GM12878 (cell line): ENCODE measurements around the gene UPK1B. TPM values are rescaled to one million over a fixed set of nuclear protein-coding genes. Genes with fewer than 3 reads are reported as not detected.

ENCODE experiments used
- ATAC-seq: fragments of 200-7000 bp; cut with Tn5 transposase; 3 replicates; pipeline ENCODE4 v1.9.1; 2020; ENCODE audit warnings: mild to moderate bottlenecking, moderate library complexity
- BruUV-seq: library from RNA; stranded (reverse); fragments of 400-500 nt; replicated peaks from 2 replicates; lab custom pipeline; 2021; lab: Mats Ljungman, UMichigan
- CTCF ChIA-PET: fragments of 300-600 bp; sonication (Branson Sonifier 250); formaldehyde crosslinking; extraction: SDS; loops from one replicate; lab custom pipeline; 2021; ENCODE audit warnings: inconsistent platforms; lab: Yijun Ruan, JAX
- POLR2A ChIA-PET: fragments of 350-600 bp; formaldehyde crosslinking; extraction: SDS; loops from one replicate; lab custom pipeline; 2021; ENCODE audit warnings: inconsistent platforms; lab: Charles Lee
- RAD21 ChIA-PET: fragments of 300-600 bp; sonication (Branson Sonifier 250); formaldehyde crosslinking; loops from one replicate; lab custom pipeline; 2023; ENCODE audit warnings: antibody characterized with exemption; ENCODE audit not compliant: unreplicated experiment; lab: Charles Lee
- SMC1A ChIA-PET: fragments of 300-600 bp; sonication (Branson Sonifier 250); formaldehyde crosslinking; loops from one replicate; lab custom pipeline; 2023; ENCODE audit not compliant: unreplicated experiment, uncharacterized antibody; lab: Charles Lee
- DNase-seq: peaks from one replicate; pipeline ENCODE4 v3.0.0-alpha.2; 2011; ENCODE audit warnings: low read depth, low spot score
- FAIRE-seq: peaks from 3 replicates; lab custom pipeline; 2011; peaks lifted over from hg19 to GRCh38; lab: Jason Lieb, UNC
- H2AFZ ChIP-seq: 2 replicates; pipeline ENCODE4 v1.6.0; 2011; ENCODE audit warnings: low read depth, low read length, control low read depth; ENCODE audit not compliant: control insufficient read depth
- H3K27ac ChIP-seq: 2 replicates; pipeline ENCODE4 v1.5.1; 2011; ENCODE audit warnings: control low read depth; ENCODE audit not compliant: control insufficient read depth, insufficient read depth
- H3K27me3 ChIP-seq, 2 experiments: replicated peaks in 1 of 2; 2 replicates each; pipeline versions ENCODE4 v1.6.0 to v1.6.1; 2011; ENCODE audit warnings: low read length in 1 of 2; ENCODE audit not compliant: control insufficient read depth in 2 of 2, insufficient read depth in 2 of 2
- H3K36me3 ChIP-seq, 2 experiments: 2 replicates each; pipeline ENCODE4 v1.5.1; 2011; ENCODE audit warnings: low read length in 1 of 2; ENCODE audit not compliant: control insufficient read depth in 2 of 2, insufficient read depth in 2 of 2
- H3K4me1 ChIP-seq: 2 replicates; pipeline ENCODE4 v1.6.1; 2011; ENCODE audit warnings: mild to moderate bottlenecking, low read length, moderate library complexity, mixed read lengths; ENCODE audit not compliant: control insufficient read depth, insufficient read depth
- H3K4me2 ChIP-seq: 2 replicates; pipeline ENCODE4 v1.6.0; 2011; ENCODE audit warnings: control low read depth; ENCODE audit not compliant: control insufficient read depth, insufficient read depth
- H3K4me3 ChIP-seq: fragments of 200-600 bp; sonication (generic); 2 replicates; pipeline ENCODE4 v1.5.1; 2016
- H3K79me2 ChIP-seq: 2 replicates; pipeline ENCODE4 v1.6.0; 2011; ENCODE audit warnings: low read length; ENCODE audit not compliant: control insufficient read depth, insufficient read depth
- H3K9ac ChIP-seq: 2 replicates; pipeline ENCODE4 v1.8.0; 2011; ENCODE audit warnings: low read length, control low read depth, mixed read lengths; ENCODE audit not compliant: control insufficient read depth, insufficient read depth
- H3K9me3 ChIP-seq: replicated peaks from 3 replicates; pipeline ENCODE4 v1.5.1; 2011; ENCODE audit warnings: mild to moderate bottlenecking, low read length; ENCODE audit not compliant: control insufficient read depth, insufficient read depth
- H4K20me1 ChIP-seq: 2 replicates; pipeline ENCODE4 v1.6.0; 2011; ENCODE audit not compliant: control insufficient read depth, insufficient read depth
- ATF3 ChIP-seq: IDR thresholded peaks from 2 replicates; pipeline ENCODE4 v1.6.1; 2011; ENCODE audit warnings: low read depth, mild to moderate bottlenecking, low read length, moderate library complexity, borderline replicate concordance; ENCODE audit errors: extremely low read depth
- BMI1 ChIP-seq: fragments of 450-650 bp; IDR thresholded peaks from 2 replicates; pipeline ENCODE4 v1.6.1; 2016; ENCODE audit warnings: mild to moderate bottlenecking, moderate library complexity, borderline replicate concordance
- BRCA1 ChIP-seq: IDR thresholded peaks from 2 replicates; pipeline ENCODE4 v1.6.1; 2011; ENCODE audit warnings: low read depth, low read length, improper control_type of control experiment
- CBFB ChIP-seq: IDR thresholded peaks from 2 replicates; pipeline ENCODE4 v1.6.1; 2016; ENCODE audit warnings: antibody characterized with exemption, low read depth
- EED ChIP-seq: sonication (generic); IDR thresholded peaks from 2 replicates; pipeline ENCODE4 v1.6.1; 2016; ENCODE audit warnings: antibody characterized with exemption, low read depth
- EGR1 ChIP-seq, 2 experiments: IDR thresholded peaks; 1 replicate in 1 of 2; 2 replicates in 1 of 2; pipeline ENCODE4 v1.6.1; 2011 to 2012; ENCODE audit warnings: low read depth in 2 of 2, low read length in 2 of 2, borderline replicate concordance in 1 of 2, mild to moderate bottlenecking in 1 of 2, moderate library complexity in 1 of 2
- ELK1 ChIP-seq: IDR thresholded peaks from 2 replicates; pipeline ENCODE4 v1.6.1; 2012; ENCODE audit warnings: low read depth, low read length, improper control_type of control experiment
- IKZF1 ChIP-seq: fragments of 450-650 bp; conservative IDR thresholded peaks from 2 replicates; pipeline ENCODE4 v1.6.1; 2017; ENCODE audit warnings: antibody characterized with exemption, mild to moderate bottlenecking
- MAX ChIP-seq: IDR thresholded peaks from 2 replicates; pipeline ENCODE4 v1.6.1; 2012; ENCODE audit warnings: low read depth, low read length, improper control_type of control experiment
- MEF2A ChIP-seq: IDR thresholded peaks from 2 replicates; pipeline ENCODE4 v1.6.1; 2011; ENCODE audit warnings: low read depth, mild to moderate bottlenecking, low read length, moderate library complexity; ENCODE audit not compliant: insufficient read depth
- MTA2 ChIP-seq: fragments of 450-650 bp; IDR thresholded peaks from 2 replicates; pipeline ENCODE4 v1.6.1; 2016; ENCODE audit warnings: low read depth, mild to moderate bottlenecking, moderate library complexity
- NBN ChIP-seq: fragments of 450-650 bp; IDR thresholded peaks from 2 replicates; pipeline ENCODE4 v1.6.1; 2016
- PAX8 ChIP-seq: fragments of 450-650 bp; IDR thresholded peaks from 2 replicates; pipeline ENCODE4 v1.6.1; 2017; ENCODE audit warnings: mild to moderate bottlenecking, moderate library complexity
- RCOR1 ChIP-seq: conservative IDR thresholded peaks from 2 replicates; pipeline ENCODE4 v1.6.1; 2012; ENCODE audit warnings: low read depth, low read length, improper control_type of control experiment
- RFX5 ChIP-seq: IDR thresholded peaks from 2 replicates; pipeline ENCODE4 v1.6.1; 2011; ENCODE audit warnings: low read depth, low read length, improper control_type of control experiment
- SRF ChIP-seq, 2 experiments: IDR thresholded peaks; 2 replicates each; pipeline ENCODE4 v1.6.1; 2011; ENCODE audit warnings: low read depth in 2 of 2, low read length in 2 of 2, mild to moderate bottlenecking in 1 of 2, moderate library complexity in 1 of 2
- SUZ12 ChIP-seq: fragments of 200-600 bp; sonication (generic); IDR thresholded peaks from one replicate; pipeline ENCODE4 v1.6.1; 2018; ENCODE audit warnings: antibody characterized with exemption, mild to moderate bottlenecking; ENCODE audit not compliant: unreplicated experiment
- in situ Hi-C: fragments of 300-500 bp; cut with MboI; formaldehyde crosslinking; loops from 9 replicates; pipeline ENCODE4 v1.14.3; 2018; ENCODE audit warnings: mixed read lengths
- intact Hi-C: fragments of 100-400 bp; cut with micrococcal nuclease; formaldehyde crosslinking; loops from one replicate; pipeline ENCODE4 v1.14.2; 2022; ENCODE audit not compliant: unreplicated experiment
- polyA plus RNA-seq, 11 experiments: library from polyadenylated mRNA; depleted of rRNA in 4 of 11; unstranded in 6 of 11; stranded (reverse) in 5 of 11; fragments of >200 nt; fragmentation: Nextera tagmentation in 4 of 11; fragmentation: Illumina TruSeq in 1 of 11; extraction: Ambion mirVana in 4 of 11; extraction: Trizol in 1 of 11; gene quantifications; 1 replicate in 1 of 11; 2 replicates in 10 of 11; pipeline versions ENCODE4 v1.2.1 to v1.2.3, GENCODE V29; 2011 to 2016; ENCODE audit warnings: inconsistent platforms in 2 of 11, missing spikeins in 2 of 11, low read depth in 1 of 11
- total RNA-seq, 4 experiments: library from RNA; depleted of rRNA in 3 of 4; stranded (reverse); fragments of >200 nt in 3 of 4; fragmentation: Illumina TruSeq in 1 of 4; extraction: Trizol in 1 of 4; gene quantifications; 2 replicates each; pipeline versions ENCODE4 v1.2.1 to v1.2.3, GENCODE V29; 2013 to 2021
- TF ChIP-seq, protein P1 (sequence below): fragments of 450-650 bp; IDR thresholded peaks from 2 replicates; pipeline ENCODE4 v1.6.1; 2016; ENCODE audit warnings: mild to moderate bottlenecking, moderate library complexity, borderline replicate concordance

UPK1B gene
- total and polyA plus RNA-seq, 10 of the 15 experiments (the other 5 are each of a cell fraction or from before 2014, with no cell fraction given) = not detected

- TF ChIP-seq BMI1 (no peak), RFX5 (no peak), PAX8 (no peak), EED (no peak), SRF (IDR thresholded peaks at IDR 0.05; ENCODE audit: low read depth in 2 of 2, low read length in 2 of 2) (no peak), CBFB (no peak), IKZF1 (no peak)
- TF ChIP-seq, protein P1, sequence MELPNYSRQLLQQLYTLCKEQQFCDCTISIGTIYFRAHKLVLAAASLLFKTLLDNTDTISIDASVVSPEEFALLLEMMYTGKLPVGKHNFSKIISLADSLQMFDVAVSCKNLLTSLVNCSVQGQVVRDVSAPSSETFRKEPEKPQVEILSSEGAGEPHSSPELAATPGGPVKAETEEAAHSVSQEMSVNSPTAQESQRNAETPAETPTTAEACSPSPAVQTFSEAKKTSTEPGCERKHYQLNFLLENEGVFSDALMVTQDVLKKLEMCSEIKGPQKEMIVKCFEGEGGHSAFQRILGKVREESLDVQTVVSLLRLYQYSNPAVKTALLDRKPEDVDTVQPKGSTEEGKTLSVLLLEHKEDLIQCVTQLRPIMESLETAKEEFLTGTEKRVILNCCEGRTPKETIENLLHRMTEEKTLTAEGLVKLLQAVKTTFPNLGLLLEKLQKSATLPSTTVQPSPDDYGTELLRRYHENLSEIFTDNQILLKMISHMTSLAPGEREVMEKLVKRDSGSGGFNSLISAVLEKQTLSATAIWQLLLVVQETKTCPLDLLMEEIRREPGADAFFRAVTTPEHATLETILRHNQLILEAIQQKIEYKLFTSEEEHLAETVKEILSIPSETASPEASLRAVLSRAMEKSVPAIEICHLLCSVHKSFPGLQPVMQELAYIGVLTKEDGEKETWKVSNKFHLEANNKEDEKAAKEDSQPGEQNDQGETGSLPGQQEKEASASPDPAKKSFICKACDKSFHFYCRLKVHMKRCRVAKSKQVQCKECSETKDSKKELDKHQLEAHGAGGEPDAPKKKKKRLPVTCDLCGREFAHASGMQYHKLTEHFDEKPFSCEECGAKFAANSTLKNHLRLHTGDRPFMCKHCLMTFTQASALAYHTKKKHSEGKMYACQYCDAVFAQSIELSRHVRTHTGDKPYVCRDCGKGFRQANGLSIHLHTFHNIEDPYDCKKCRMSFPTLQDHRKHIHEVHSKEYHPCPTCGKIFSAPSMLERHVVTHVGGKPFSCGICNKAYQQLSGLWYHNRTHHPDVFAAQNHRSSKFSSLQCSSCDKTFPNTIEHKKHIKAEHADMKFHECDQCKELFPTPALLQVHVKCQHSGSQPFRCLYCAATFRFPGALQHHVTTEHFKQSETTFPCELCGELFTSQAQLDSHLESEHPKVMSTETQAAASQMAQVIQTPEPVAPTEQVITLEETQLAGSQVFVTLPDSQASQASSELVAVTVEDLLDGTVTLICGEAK = no peak
Measured at GRCh38 chr3:119184796-119185570, 11.6 kb downstream of the UPK1B start (continued).

GRCh38 chr3:119187266-119187665, 13.9 kb downstream of the UPK1B start:
- no peak for FAIRE-seq
- Histone ChIP-seq H4K20me1 (no peaks in the 10 kb centered on the region), H3K79me2 (no peaks in the 10 kb centered on the region), H3K27ac (no peak overlapping the region), H3K27me3 (no peaks in the 10 kb centered on the region), H3K36me3 (no peaks in the 10 kb centered on the region), H3K4me1 (no peaks in the 10 kb centered on the region), H3K9ac (no peak overlapping the region), H3K4me3 (no peak overlapping the region), H2AFZ (no peak overlapping the region), H3K9me3 (no peaks in the 10 kb centered on the region), H3K4me2 (no peak overlapping the region)
- no peak for DNase-seq
- ChIA-PET SMC1A (no interaction called here), RAD21 (no interaction called here), CTCF (interaction anchor here (0.7 kb wide), 1 partner anchor 38 kb away, joined by 3 read pairs; no protein-coding TSS in a partner anchor), POLR2A (no interaction called here)
- ATAC-seq = no peak
- in situ Hi-C loops (no loop called here), intact Hi-C loops (no loop called here)
- no TSS peak for BruUV-seq
- TF ChIP-seq MTA2 = no peak
- TF ChIP-seq RCOR1 = no peak
- TF ChIP-seq CBFB = no peak
- TF ChIP-seq BRCA1 = no peak
- TF ChIP-seq MAX = no peak
- no peak for TF ChIP-seq ELK1
- no peak for TF ChIP-seq MEF2A
- TF ChIP-seq EGR1 (IDR thresholded peaks at IDR 0.05; ENCODE audit: borderline replicate concordance in 1 of 2, low read depth in 2 of 2, low read length in 2 of 2) = no peak
- TF ChIP-seq ATF3 = no peak
- TF ChIP-seq PAX8 = no peak
- TF ChIP-seq SUZ12 = no peak
- TF ChIP-seq NBN = no peak
